ENCODE results near the gene TEAD2. TPM values are rescaled to one million over a fixed set of nuclear protein-coding genes. Genes with fewer than 3 reads are reported as not detected.

Gene TEAD2
- total RNA-seq, 4 donors from 2014 or later, result 13.8 to 23.5 (median 19.6) TPM

GRCh38 chr19:49356382-49356781 is 5.8 kb downstream of the TEAD2 start:
- TF ChIP-seq CTCF (IDR thresholded peaks at IDR 0.05; ENCODE audit: low read depth), result no peak

- TF ChIP-seq CTCF (IDR thresholded peaks at IDR 0.05; ENCODE audit: low read depth), result no peak
Measured at GRCh38 chr19:49355909-49356353, 6.3 kb downstream of the TEAD2 start.

GRCh38 chr19:49349567-49349966 is 12.6 kb downstream of the TEAD2 start:
- TF ChIP-seq CTCF (IDR thresholded peaks at IDR 0.05; ENCODE audit: low read depth), result no peak

- TF ChIP-seq CTCF (IDR thresholded peaks at IDR 0.05; ENCODE audit: low read depth), result no peak
Measured at GRCh38 chr19:49348305-49349189, 13.7 kb downstream of the TEAD2 start.

- TF ChIP-seq CTCF (IDR thresholded peaks at IDR 0.05; ENCODE audit: low read depth), result no peak
Measured at GRCh38 chr19:49347835-49348234, 14.4 kb downstream of the TEAD2 start.

- no peak for TF ChIP-seq CTCF (IDR thresholded peaks at IDR 0.05; ENCODE audit: low read depth)
Measured at GRCh38 chr19:49347191-49347590, 15.0 kb downstream of the TEAD2 start.

- TF ChIP-seq CTCF (IDR thresholded peaks at IDR 0.05; ENCODE audit: low read depth), result no peak
Measured at GRCh38 chr19:49344505-49345423, 17.5 kb downstream of the TEAD2 start.

Data from subcutaneous adipose tissue (tissue), 4 donors.